Chondrocyte (in vitro differentiated cells): Measurements from ENCODE around the gene GALNT2. TPM values are rescaled to one million over a fixed set of nuclear protein-coding genes. Genes with fewer than 3 reads are reported as not detected.

Experiments
- DNase-seq: peaks from one replicate; pipeline ENCODE4 v3.0.0; 2021; ENCODE audit warnings: mixed read lengths, low spot score
- H3K27ac Mint-ChIP-seq: one replicate; pipeline ENCODE4 v1.8.0; 2021; ENCODE audit warnings: mild to moderate bottlenecking, moderate library complexity, mixed read lengths; ENCODE audit not compliant: unreplicated experiment
- H3K27me3 Mint-ChIP-seq: 2 replicates; pipeline ENCODE4 v1.8.0; 2021; ENCODE audit warnings: low read depth, mixed read lengths
- H3K36me3 Mint-ChIP-seq: 2 replicates; pipeline ENCODE4 v1.8.0; 2021; ENCODE audit warnings: low read depth, mixed read lengths
- H3K4me1 Mint-ChIP-seq: 2 replicates; pipeline ENCODE4 v1.8.0; 2021; ENCODE audit warnings: low read depth, mild to moderate bottlenecking, mixed read lengths
- H3K4me3 Mint-ChIP-seq: one replicate; pipeline ENCODE4 v1.8.0; 2021; ENCODE audit warnings: mild to moderate bottlenecking, moderate library complexity, mixed read lengths; ENCODE audit not compliant: unreplicated experiment
- H3K9me3 Mint-ChIP-seq: 2 replicates; pipeline ENCODE4 v1.8.0; 2021; ENCODE audit warnings: low read depth, mixed read lengths
- total RNA-seq: library from RNA; stranded (reverse); gene quantifications from 3 replicates; pipeline ENCODE4 v1.2.1, GENCODE V29; 2021
- TF ChIP-seq, protein P1 (sequence below): fragments of 200-600 bp; sonication (generic); IDR thresholded peaks from 2 replicates; pipeline ENCODE4 v1.5.0; 2021; ENCODE audit warnings: antibody characterized with exemption, mild to moderate bottlenecking, moderate library complexity

GALNT2 gene
- total RNA-seq, 1 donor from 2014 or later: 223 TPM

DNA sequence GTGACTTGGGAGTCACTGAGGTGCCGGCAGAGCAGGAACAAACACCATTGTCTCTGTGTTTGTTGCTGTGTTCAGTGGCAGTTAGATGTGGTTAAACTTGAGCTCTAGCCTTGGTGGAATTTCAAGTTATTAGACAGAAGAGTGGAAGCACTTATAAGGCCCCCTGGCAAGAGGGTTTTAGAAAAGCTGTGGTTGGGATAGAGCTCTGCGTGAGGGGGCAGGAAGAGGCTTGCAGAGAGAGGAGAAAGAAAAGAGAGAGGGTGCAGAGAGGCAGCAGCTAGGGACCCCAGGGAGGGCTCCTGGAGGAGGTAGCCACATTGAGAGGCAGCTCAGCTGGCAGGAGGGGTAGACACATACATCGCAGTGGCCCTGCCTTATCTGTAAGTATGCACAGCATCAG lies 128.2 kb downstream of the GALNT2 start:
- no peak for DNase-seq
- peak overlapping the region; percentile 32 for H3K27ac Mint-ChIP-seq
- TF ChIP-seq, protein P1, sequence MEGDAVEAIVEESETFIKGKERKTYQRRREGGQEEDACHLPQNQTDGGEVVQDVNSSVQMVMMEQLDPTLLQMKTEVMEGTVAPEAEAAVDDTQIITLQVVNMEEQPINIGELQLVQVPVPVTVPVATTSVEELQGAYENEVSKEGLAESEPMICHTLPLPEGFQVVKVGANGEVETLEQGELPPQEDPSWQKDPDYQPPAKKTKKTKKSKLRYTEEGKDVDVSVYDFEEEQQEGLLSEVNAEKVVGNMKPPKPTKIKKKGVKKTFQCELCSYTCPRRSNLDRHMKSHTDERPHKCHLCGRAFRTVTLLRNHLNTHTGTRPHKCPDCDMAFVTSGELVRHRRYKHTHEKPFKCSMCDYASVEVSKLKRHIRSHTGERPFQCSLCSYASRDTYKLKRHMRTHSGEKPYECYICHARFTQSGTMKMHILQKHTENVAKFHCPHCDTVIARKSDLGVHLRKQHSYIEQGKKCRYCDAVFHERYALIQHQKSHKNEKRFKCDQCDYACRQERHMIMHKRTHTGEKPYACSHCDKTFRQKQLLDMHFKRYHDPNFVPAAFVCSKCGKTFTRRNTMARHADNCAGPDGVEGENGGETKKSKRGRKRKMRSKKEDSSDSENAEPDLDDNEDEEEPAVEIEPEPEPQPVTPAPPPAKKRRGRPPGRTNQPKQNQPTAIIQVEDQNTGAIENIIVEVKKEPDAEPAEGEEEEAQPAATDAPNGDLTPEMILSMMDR: no peak
- peaks cover 5% of the 10 kb centered on the region for H3K36me3 Mint-ChIP-seq
- no peak overlapping the region for H3K4me3 Mint-ChIP-seq
- H3K4me1 Mint-ChIP-seq: peaks cover 48% of the 10 kb centered on the region
- no peaks in the 10 kb centered on the region for H3K27me3 Mint-ChIP-seq
- no peaks in the 10 kb centered on the region for H3K9me3 Mint-ChIP-seq

- DNase-seq: no peak
- Mint-ChIP-seq H3K36me3 (peaks cover 6% of the 10 kb centered on the region), H3K9me3 (no peaks in the 10 kb centered on the region), H3K4me1 (peaks cover 40% of the 10 kb centered on the region), H3K4me3 (no peak overlapping the region), H3K27me3 (no peaks in the 10 kb centered on the region), H3K27ac (peak overlapping the region; percentile 49)
- TF ChIP-seq, protein P1: no peak
Observed at GRCh38 chr1:230196077-230196476, 129.0 kb downstream of the GALNT2 start.

DNA sequence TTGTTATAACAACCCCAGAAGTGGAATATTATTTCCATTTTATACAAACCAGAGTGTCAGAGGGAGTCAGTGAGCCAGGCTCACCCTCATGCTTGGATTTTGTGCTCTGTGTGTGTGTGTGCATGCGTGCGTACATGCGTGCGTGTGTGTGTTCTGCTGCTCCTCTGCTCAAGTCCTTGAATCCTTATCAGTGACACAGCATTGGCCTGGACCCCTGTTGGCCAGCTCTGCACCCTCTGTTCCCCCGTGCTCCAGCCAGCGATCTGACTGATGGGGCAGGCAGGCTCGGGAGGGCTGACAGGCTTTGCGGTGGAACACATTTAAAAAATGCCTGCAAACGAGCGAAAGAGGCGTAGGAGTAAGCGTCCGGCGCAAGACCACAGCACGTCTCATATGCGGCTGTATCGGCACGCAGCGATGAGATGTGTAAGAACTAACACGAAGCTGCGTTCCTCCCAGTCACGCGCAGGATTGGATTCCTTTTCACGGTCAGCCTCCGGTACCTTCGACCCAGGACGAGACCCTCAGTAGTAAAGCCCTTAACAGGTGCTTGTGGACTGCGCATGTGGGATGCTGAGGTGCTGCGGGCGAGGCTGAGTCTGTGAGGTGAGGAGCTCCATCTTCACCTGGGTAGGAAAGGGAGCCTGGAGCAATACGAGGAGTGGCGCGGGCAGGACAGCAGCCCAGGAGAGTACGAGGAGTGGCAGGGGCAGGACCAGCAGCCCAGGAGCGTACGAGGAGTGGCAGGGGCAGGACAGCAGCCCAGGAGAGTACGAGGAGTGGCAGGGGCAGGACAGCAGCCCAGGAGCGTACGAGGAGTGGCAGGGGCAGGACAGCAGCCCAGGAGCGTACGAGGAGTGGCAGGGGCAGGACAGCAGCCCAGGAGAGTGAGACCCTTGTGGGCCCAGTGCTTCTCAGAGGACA lies 130.9 kb downstream of the GALNT2 start:
- no peaks in the 10 kb centered on the region for H3K9me3 Mint-ChIP-seq
- no peaks in the 10 kb centered on the region for H3K27me3 Mint-ChIP-seq
- H3K36me3 Mint-ChIP-seq: peaks cover 8% of the 10 kb centered on the region
- no peak for DNase-seq
- H3K27ac Mint-ChIP-seq: no peak overlapping the region
- H3K4me1 Mint-ChIP-seq: peaks cover 25% of the 10 kb centered on the region
- H3K4me3 Mint-ChIP-seq: no peak overlapping the region
- TF ChIP-seq, protein P1: no peak

DNA sequence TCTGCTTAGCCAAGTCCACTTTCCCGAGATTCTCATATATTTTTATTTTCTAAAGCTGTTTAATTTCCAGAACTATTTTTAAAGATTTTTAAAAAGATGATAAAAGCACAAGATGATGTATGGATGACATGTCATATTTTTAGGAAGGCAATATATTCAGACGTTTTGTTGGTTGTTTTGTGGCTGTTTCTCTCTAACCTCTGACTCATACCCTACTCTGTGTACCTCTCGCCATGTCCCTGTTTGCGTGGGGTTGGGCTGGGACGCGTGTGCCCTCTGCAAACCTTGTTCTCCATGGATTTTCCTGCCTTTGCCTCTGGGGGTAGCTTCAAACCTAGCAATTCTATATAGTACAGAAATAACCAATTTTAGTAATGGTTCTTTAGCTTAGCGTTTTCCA lies 132.0 kb downstream of the GALNT2 start:
- TF ChIP-seq, protein P1: no peak

DNA sequence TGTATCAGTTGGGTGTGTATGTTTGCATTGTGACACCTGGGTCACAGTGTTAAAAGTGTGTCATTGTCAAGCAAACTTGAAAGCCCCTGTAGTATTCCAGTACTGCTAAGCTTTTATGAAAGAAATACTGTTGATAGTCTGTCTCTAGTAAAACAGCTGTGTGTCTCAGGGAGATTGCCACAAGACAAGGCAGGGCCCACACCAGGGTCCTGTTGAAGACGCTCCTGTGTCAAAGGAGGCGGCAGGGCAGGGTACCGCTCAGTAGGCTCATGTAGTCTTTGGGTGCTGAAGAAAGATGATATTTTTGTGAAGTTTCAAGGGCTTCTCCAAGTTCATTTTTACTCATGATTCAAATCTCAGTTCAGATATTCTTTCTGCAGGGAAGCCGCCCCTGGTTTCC lies 132.5 kb downstream of the GALNT2 start:
- H3K4me3 Mint-ChIP-seq: no peak overlapping the region
- no peaks in the 10 kb centered on the region for H3K27me3 Mint-ChIP-seq
- peaks cover 10% of the 10 kb centered on the region for H3K36me3 Mint-ChIP-seq
- H3K27ac Mint-ChIP-seq: peak overlapping the region; percentile 43
- no peak for DNase-seq
- TF ChIP-seq, protein P1: no peak
- no peaks in the 10 kb centered on the region for H3K9me3 Mint-ChIP-seq
- peaks cover 16% of the 10 kb centered on the region for H3K4me1 Mint-ChIP-seq

More for the DNA sequence above, 132.0 kb downstream of the GALNT2 start:
- Mint-ChIP-seq H3K4me3 (no peak overlapping the region), H3K27me3 (no peaks in the 10 kb centered on the region), H3K9me3 (no peaks in the 10 kb centered on the region), H3K36me3 (peaks cover 10% of the 10 kb centered on the region), H3K4me1 (peaks cover 17% of the 10 kb centered on the region), H3K27ac (peak overlapping the region; percentile 23)
- DNase-seq: no peak
